ENCODE measurements around the gene KCNJ12.
A peak's percentile ranks its signal among the peaks of the same experiment; 100 is the strongest.
"Not testable (repeated sequence)": the region's sequence is repeated elsewhere in the genome, so short reads cannot be mapped to it uniquely, and the experiment has no call there.

KCNJ12 gene

DNA sequence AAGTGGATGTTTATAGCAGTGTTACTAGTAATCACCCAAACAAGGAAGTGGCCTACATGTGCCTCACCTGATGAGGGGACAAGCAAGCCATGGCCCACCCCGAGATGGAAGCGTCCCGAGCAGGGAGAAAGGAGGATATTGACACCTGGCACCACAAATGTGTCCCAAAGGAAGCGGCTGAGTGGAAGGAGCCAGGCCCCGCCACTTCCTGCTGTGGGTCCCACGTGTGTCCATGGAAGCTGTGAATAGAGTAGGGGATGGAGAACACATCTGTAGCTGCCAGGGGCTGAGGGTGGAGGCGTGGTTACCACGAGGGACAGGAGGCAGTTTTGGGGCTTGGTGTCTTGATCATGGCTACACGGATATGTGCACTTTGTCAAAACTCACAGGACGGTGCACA is 49.2 kb downstream of the KCNJ12 start:
- no peak for DNase-seq

DNA sequence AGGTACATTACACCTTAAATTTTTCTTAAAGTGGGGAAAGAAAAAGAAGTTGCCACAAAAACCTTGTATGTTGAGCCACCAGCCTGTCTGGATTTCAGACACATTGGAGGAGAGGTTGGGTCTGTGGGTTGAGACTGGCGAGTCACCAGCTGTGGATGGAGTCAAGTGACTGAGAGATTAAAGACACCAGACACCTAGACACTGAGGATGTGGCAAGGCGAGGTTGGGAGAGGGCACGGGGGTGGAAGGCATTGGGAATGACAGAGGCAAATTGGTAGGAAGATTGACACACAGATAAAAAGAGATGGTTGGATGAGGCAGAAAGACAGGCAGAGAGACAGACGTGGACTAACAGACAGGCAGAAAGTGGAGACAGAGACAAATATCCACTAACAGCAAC is 49.6 kb downstream of the KCNJ12 start:
- no peak for DNase-seq

- DNase-seq, result not testable (repeated sequence)
These were observed 50.1 kb downstream of the KCNJ12 start for GRCh38 chr17:21426246-21426645.

- DNase-seq, result not testable (repeated sequence)
These were observed 50.7 kb downstream of the KCNJ12 start for GRCh38 chr17:21426876-21427275.

- not testable (repeated sequence) for DNase-seq
These were observed 51.6 kb downstream of the KCNJ12 start for GRCh38 chr17:21427727-21428126.

GRCh38 chr17:21428752-21429424 is 52.7 kb downstream of the KCNJ12 start:
- not testable (repeated sequence) for DNase-seq

DNA sequence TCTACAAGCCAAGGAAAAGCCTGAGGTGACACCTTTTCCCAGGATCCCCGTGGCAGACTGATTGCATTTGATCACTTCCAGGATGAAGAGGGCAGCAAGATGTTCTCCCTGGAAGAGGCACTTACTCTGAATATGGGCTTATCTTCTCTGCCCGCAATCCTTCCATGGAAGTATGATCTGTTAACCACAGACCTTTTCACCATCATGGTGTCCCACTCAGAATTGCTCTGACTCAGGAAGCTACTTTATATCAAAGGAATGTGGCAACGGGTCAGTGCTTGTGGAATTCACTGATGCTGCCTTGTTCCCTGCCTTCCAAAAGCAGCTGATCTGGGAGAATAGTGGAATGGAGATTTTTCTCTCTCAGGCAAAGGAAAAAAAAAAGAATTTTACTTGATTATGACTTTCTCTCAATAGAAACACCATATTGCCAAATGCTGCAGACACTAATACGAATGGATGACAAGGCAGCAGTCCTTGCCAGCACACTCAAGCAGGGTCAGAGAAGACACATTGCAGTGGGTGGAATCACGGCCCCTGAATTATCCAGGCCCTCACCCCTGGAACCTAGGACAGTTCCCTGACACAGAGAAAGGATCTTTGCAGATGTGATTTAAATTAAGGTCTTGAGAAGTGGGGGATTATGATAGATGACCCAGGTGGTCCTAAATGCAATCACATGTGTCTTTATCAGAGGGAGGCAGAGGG is 53.9 kb downstream of the KCNJ12 start:
- DNase-seq, result not testable (repeated sequence)

- DNase-seq, result not testable (repeated sequence)
These were observed 57.8 kb downstream of the KCNJ12 start for GRCh38 chr17:21433971-21434370.

DNA sequence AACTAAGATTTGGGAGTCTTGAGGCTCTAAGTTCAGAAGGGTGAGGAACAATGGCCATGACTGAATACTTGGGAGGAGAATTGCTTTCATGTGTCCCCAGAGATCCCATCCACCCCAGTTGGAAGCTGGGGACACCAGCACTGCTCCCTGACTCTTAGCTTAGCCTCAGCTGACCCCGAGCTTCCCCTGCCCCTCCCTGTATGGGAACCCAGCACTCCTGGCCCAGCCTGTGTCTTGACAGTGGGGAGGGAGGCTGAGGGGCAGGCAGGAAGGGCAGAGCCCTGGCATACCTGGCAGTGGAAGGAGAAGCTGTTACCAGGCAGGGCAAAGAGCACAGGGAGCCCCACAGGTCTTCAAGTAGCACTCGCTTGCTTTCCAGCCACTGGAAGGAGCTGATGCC is 58.8 kb downstream of the KCNJ12 start:
- not testable (repeated sequence) for DNase-seq

DNA sequence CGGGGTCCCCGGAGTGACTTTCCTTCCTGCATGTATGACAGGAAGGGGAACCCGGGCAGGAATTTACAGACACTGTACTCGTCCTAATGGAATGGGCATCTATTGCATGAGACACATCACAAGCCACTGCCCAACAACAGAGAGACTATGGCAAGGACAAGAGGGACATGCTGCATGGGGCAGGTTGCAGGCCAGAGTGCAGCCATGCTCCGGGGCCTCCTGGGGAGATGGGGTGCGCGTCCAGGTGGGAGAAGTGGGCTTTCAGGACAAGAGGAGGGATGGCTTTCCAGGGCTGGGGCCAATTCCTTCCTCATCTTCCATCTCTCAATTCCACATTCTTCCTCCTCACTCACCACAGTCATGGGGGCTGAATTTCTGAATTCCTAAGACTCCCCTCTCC is 60.3 kb downstream of the KCNJ12 start:
- DNase-seq, result not testable (repeated sequence)

DNA sequence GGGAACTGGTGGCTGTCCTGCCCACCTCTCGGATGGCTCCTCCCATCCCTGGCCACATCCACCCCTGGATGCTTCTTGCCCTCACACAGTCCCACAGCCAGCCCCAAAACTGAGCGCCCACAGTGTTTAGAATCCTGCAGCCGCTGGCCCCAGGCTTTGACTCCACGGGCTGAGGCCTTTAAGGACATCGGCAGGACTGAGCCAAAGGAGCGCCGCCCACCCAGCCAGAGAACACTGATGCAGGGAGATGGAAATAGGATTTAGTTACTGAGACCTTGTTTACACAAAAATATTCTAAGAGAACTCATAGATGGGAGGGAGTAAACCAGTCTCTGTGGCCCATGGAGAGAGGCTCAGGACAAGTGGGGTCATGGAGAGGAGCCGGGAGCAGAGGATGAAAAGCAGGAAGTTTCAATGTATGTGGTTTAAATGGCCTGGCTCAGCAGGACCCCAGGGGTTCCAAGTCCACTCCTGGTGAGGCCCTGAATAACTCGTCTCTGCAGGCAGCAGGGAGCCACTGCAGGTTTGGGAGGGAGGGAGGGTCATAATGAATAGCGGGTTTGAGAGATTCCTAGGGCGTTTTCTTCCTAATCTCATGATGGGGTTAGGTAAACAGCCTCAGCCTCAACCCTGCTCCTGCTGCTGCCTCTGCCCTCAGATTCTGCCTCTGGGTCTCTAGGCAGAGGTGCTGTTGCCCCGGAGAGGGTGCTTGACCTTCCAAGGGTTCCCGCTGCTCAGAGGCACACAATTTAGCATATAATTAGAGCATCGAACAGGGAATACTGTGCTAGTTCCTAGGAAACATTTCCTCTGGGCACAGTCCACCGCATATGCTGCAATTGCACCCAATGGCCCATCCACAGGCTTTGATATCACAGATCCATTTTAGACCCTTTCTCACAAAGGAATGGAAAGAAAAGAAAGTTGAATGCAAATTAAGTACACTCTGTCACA is 61.0 kb downstream of the KCNJ12 start:
- DNase-seq, result not testable (repeated sequence)

DNA sequence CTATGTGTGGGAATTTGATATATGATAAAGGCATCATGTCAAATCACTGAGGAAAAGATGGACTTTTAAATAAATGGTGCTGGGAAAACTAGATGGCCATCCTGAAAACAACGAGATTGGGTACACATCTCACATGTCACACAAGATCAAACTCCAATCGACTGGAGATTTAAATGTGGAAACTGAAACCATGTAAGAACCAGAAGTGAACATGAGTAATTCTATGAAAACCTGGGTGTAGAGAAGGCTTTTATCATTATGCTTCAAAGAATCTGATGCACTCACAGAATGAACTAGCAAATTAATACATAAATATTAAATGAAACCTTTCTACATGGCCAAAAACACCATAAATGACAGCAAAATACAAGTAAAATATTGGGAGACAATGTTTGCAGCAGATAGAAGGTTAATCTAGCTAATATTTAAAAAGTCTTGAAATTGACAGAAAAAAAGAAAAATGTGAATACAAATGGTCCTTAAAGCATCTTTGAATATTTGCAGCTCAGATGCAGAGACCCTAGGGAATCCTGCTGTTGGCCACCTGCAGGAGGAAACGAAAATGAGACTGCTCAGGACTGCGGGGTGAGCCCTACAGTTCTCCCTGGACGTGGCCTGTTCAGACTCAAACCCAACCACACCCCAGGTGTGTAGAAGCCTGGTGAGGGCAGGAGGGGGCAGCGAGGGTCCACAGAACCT is 62.3 kb downstream of the KCNJ12 start:
- DNase-seq, result not testable (repeated sequence)

GRCh38 chr17:21439015-21439336 is 62.8 kb downstream of the KCNJ12 start:
- DNase-seq, result not testable (repeated sequence)

GRCh38 chr17:21445091-21445650 is 69.0 kb downstream of the KCNJ12 start:
- no peak for DNase-seq

GRCh38 chr17:21447552-21447951 is 71.4 kb downstream of the KCNJ12 start:
- not testable (repeated sequence) for DNase-seq

- DNase-seq, result not testable (repeated sequence)
These were observed 73.7 kb downstream of the KCNJ12 start for GRCh38 chr17:21449891-21450290.

GRCh38 chr17:21451975-21452374 is 75.8 kb downstream of the KCNJ12 start:
- DNase-seq, result no peak

DNA sequence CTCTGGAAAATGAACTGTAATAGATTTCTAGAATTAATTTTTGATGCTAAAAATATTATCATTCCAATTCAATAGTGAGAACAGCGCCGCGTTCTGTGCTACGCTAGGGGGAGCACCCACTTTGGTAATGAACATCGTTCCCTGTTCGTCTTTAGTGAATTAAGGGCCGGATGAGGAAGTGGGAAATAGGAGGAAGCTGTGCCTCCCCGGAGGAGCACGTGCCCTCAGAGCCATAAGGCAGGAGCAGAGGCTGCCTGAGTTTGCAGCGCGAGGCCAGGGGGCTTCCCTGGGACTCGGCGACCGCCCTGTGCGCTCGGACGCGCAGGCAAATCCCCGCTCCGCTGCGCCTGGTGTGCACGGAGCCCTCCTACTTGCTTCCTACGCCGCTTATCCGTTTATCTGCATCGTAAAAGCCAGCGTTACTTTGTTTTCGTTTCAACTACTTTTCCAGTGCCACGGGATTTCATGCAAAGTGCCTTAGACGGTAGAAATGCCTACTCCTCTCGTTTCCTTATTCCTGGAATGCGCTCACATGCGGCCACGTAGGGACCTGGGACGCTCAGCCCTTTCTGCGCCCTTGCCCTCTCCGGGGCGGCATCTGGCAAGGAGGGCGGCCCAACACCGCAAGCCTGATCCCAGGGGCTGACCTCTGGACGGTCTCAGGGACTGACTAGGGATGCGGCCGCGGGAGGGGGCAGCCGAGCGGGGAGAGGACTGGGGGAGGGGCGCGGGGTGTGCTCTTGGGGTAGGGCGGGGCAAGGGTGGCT is 76.4 kb downstream of the KCNJ12 start:
- DNase-seq, result peak; percentile 86

DNA sequence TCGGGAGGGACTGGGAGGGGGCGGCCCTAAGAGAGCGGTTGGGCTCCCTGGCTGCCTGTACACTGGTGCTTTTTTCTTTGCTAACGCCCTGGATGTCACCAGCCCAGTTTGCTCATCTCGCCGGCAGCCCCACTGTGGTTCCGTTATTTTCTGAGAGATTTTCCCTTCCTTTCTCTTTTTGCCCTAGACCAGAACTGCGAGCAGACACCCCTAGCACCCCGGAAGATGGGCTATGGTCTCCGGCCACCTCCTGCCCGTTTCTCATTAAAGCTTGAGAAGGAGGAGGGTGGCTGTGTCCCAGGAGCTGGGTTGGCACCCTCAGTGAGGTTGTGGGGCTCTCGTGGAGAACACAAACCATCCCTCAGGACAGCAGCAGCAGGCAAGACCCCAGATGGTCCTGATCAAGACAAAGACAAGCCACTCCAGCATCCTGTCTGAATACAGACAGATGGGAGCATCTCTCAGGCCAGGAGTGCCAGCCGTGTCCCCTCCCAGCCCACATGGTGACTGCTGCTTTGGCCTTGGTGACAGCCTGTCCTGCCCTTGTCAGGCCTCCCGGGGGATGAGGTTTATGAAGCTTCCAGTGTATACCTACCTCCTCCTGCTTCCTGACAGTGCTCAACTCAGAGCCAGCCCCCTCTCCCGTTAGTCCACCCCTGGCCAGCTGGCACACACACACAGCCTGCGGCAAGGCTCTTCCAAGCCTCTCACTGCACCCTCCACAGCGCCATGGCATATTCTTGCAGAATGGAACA is 77.2 kb downstream of the KCNJ12 start:
- no peak for DNase-seq

DNA sequence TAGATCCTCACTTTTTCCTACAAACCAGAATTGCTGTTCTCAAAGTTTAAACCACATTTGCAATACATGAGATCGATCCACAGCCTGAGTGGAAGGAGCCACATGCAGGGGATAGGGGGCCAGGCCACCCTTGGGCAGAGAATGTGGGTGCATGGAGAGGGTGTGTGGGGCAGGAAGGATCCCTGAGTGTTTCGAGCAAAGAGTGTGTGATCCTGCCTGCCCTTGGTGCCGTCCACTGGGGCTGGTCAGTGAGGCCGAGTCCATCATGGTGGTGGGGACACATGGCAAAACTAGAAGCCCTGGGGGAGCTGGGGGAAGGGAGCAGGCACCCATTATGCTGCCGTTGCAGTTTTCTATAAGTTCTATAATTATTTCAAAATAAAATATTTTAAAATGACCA is 77.8 kb downstream of the KCNJ12 start:
- not testable (repeated sequence) for DNase-seq

DNA sequence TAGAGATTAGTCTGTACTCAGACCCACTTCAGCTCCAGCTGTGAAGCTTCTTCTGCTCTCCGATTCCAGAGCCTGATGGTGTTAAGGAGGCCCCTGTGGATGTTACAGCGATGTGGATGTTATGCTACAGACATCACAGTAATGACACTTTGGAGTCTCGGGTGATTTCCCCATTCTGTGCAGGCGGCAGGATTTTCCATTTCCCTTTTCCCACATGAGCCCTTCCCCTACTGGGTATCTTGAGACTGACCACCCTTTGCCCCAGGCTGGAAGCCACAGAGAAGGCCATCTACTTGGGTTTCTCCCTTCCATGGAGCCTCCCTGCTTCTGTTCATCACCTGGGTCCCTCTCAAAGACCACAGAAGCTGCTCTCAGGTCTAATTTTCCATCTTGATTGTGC is 78.3 kb downstream of the KCNJ12 start:
- DNase-seq, result peak; percentile 54

All from inflammatory macrophage treated with lipopolysaccharide for 4 hours (primary cell).